Ureter (tissue), 1 donor: Measurements from ENCODE around the gene ATAD3A. TPM values are rescaled to one million over a fixed set of nuclear protein-coding genes. Genes with fewer than 3 reads are reported as not detected.
"Not testable (repeated sequence)": the region's sequence is repeated elsewhere in the genome, so short reads cannot be mapped to it uniquely, and the experiment has no call there.

Experiments
- DNase-seq: peaks from one replicate; pipeline ENCODE4 v3.0.0-alpha.2; 2020; ENCODE audit warnings: low spot score
- total RNA-seq: library from RNA; stranded (reverse); gene quantifications from one replicate; pipeline ENCODE4 v1.2.4, GENCODE V29; 2023
- donor health status: DM: yes; HTN: yes; CAD: no.

Gene ATAD3A
- total RNA-seq, 1 donor from 2014 or later, result 26.3 TPM

DNA sequence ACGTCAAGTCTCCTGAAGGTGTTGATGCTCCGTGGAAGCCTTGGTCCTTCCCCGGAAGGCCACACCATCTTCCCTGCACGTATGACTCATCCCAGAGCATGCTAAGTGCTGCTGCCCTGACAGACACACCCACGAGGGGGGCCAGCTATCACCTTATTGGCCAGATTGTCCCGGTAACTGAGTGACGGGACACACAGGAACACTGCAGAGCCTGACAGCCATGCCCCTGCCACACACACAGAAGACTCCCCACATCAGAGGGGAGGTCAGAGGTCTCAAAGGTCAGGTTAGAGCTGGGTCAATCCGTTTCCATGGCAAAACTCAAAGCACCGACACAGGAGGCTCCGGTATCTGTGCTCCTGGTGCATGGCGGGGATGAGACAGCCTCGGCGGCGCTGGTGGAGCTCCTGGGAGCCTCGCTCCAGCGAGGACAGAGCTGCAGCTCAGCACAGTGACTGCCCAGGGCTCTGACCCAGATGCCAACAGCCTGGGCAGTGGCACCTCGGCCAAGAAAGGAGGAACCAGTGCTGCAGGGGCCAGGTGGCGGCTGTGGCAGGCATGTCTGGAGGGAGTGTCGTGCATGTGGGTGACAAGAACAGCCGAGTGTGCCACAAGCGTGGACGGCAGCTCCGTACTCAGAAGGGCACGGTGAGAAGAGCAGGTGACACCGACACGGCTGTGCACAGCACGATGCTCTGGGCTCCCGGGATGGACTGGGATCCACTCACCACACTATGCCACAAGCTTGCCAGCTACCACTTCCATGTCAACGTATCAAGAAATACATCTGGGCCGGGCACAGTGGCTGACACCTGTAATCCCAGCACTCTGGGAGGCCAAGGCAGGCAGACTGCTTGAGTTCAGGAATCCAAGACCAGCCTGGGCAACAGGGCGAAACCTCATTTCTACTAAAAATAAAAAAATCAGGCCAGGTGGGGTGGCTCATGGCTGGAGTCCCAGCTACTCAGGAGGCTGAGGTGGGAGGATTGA, 43.3 kb downstream of the ATAD3A start:
- no peak for DNase-seq

DNA sequence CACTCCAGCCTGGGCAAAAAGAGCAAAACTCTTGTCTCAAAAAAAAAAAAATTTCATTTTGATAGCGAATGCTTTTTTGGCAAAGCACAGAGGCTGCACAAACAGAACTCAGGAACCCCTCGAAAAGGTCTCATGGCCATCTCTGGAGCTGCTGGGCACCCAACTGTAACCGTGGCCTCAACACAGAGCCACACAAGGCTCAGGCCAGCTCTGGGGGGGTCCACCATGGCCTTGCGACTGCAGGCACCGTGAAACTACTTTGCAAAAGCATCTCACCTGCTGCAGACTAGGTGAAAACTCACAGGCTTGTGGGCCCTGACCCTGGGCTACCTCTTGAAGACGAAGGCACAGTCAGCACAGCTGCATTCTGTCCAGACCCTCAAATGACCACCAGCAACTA, 44.5 kb downstream of the ATAD3A start:
- DNase-seq, result no peak

DNA sequence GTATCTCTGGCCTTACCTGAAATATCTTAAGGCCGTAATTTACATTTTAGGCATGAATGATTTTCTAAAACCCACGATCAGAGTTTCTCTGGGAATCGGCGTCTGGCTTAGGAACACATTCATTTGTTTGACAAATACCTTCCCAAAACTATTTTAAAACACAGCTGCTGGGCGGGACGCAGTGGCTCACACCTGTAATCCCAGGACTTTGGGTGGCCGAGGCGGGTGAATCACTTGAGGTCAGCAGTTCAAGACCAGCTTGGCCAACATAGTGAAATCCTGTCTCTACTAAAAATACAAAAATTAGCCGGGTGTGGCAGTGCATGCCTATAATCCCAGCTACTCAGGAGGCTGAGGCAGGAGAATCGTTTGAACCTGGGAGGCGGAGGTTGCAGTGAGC, 45.0 kb downstream of the ATAD3A start:
- not testable (repeated sequence) for DNase-seq

DNA sequence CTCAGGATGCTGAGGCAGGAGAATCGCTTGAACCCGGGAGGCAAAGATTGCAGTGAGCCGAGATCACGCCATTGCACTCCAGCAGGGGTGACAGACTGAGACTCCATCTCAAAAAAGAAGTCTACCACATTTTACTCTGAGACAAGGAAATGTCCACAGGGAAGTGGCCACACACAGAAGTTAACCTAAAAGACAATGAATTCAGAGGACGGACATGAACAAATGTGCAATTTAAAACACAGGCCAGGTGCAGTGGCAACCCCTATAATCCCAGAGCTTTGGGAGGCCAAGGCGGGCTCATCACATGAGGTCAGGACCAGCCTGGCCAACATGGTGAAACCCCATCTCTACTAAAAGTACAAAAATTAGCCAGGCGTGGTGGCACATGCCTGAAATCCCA, 45.7 kb downstream of the ATAD3A start:
- DNase-seq, result not testable (repeated sequence)

DNA sequence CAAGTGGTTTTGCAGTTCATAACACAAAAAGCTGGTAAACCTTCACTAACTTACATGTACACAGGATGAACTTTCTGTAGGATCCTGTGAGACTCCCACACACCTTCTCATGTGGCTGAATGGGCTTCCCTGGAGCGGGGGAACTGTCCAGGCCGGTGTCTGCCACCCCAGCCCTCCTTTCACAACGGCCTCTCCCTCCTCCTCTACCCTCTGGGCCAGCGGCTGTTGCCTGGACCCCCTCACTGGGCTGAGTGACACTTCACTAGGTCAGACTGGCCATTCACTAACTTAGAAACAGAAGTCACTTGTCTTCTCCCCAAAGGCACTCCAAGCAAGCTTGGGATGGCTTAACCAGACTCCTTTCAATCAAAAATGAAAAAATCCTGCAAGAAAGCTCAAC, 46.6 kb downstream of the ATAD3A start:
- no peak for DNase-seq

DNA sequence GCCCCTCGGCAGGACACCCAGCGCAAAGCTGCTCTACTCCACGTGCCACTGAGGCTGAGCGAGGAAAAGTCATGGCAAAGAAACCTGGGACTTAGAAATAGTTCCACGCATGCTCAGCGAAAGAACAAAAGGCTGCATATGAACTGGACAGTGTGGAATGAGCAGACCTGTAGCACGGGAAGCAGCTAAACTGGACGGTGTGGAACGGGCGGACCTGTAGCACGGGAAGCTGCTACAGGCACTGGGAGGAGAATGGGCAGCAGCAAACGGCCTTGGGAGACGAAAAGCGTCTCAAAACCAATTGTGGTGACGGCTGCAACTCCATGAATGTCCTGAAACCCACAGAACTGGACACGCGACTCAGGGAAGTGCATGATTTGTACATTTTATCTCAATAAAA, 47.1 kb downstream of the ATAD3A start:
- DNase-seq, result no peak

DNA sequence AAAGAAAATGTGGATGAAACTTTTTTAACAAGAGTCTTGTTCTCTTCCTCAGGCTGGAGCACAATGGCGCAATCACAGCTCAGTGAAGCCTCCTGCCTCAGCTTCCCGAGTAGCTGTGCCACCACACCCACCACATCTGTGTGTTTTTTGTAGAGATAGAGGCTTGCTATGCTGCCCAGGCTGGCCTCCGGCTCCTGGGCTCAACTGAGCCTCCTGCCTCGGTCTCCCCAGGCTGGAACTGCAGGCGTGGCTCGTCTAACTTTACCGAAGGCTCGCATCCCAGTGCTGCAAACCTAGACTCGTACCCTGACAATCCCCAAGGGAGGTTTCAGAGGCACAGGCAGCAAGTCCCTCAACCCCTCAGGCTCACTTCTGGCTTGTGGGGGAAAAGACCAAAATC, 48.2 kb downstream of the ATAD3A start:
- no peak for DNase-seq

DNA sequence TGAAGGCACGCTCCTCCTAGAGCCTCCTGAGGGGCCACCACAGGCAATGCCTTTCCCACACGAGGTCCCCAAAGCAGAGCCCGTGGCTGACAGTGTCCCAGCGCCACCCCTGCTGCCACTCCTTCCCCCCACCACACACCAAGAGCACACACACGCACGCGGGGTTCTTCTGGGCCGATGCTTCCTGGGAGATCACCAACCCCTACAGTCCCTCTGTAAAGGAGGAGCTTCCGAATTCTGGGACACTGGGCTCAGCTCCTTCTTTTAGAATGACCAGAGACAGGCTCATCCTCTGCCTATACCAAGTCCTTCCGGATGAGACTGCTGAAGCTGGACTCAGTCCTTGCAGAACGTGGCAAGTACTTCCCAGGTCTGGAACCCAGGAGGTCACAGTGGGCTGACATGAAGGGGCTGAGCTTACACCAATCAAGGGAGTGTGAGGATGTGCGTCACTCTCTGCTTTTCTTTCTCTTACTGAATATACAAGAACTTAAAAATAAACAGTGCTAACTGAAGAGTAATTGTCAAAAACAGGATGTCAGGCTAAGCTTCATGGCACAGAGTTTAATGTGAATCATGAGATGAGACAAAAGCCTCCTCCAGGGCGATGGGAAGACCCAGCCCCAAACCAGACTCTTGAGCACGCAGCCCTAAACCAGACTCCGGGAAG, 50.0 kb downstream of the ATAD3A start:
- no peak for DNase-seq

DNA sequence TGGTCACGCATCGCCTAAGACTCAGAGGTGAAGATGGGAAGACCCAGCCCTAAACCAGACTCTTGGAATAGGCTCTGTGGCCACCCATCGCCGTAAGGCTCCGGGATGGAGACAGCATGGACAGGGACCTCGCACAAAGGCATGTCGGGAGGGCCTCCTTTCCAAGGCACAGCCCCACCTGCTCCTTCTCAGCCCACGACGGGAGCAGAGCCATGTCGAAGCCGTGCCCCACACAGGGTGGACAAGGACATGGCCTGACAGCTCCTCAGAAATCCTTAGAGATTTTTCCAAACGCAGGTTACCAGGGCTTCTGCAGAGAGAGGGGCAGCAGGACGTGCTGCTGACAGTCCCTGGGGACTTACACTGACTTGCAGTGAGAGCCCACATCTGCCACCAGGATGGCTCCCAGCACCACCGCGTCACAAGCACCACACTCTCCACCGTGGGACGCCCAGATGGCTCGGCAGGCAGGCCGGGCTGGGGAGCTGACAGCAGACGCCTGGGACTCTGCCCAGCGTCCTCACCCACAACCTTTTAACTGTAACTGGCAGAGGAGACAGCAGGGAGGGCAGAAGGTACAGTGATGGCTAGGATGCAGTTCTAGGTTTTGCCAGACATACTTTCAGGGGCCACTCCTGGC, 50.7 kb downstream of the ATAD3A start:
- DNase-seq, result no peak

DNA sequence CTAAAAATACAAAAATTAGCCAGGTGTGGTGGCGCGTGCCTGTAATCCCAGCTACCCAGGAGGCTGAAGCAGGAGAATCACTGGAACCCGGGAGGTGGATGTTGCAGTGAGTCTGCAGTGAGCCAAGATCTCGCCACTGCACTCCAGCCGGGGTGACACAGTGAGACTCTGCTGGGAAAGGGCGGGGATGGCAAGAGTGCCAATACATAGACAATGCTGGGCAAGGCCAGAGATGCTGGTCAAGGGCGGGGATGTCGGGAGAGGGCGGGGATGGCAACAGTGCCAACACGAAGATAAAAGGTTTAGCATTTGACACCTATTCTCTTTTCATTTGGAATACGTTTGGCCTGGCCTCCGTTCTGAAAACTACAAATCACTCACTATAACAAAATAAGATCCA, 51.7 kb downstream of the ATAD3A start:
- DNase-seq, result no peak

DNA sequence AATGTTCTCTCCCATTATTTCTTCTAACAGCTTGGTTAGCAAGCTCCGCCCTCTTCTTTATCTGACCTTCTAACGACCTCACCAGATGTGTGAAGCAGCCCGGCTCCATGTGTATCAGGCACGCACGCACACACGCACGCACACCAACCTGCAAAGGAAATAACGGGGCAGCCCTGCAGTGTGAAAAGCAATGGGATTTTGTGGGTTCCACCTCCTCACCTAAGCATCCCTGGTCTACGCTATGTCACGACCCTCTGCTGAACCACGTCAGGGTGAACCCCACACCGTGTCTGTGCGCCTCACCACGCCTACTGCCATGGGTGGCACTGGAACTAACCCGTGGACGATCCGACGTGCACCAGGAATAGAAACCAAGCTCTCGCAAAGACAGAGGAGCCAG, 52.3 kb downstream of the ATAD3A start:
- no peak for DNase-seq

DNA sequence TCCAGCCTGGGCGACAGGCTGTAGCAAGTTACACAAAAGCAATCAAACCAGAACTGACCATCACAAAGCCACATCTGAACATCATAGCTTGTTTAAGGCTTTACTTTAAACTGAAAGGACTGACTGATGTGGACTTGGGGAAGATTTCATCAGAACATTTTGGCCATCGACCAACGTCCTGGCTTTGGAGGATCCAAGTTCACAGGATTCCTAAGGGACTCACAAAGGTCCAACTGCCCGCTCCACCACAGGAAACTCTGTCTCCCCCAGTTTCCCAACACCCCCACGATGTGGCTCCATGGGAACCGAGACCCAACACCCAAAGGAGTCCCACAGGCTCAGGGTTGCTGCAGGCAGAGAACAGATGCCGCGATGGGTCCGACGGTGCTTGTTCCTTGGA, 53.4 kb downstream of the ATAD3A start:
- no peak for DNase-seq

DNA sequence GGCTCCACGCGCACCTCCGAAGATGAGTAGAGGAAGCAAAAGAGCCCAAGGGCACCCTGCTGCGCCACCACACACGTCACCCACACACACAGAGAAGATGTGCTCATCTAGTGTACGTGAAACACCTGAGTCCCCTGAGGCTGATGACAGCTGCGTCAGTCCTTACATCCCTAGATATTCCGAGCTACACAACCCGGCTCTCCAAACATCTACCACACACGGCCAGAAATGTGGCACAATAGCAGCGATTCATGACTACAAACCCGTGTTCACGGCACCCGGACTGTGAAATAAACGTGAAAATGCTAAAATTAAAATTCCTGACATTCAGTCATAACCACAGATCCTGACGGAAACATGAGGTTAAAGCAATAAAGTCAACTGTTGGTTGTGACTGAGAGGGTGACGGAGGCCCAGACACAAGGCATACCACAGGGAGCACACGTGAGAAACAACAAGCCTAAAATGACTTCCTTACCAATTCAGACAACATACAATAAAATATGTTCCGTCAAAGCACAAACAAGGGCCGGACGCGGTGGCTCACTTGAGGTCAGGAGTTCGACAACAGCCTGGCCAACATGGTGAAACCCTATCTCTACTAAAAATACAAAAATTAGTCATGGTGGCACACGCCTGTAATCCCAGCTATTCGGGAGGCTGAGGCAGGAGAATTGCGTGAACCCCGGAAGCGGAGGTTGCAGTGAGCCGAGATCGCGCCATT, 55.4 kb downstream of the ATAD3A start:
- no peak for DNase-seq

DNA sequence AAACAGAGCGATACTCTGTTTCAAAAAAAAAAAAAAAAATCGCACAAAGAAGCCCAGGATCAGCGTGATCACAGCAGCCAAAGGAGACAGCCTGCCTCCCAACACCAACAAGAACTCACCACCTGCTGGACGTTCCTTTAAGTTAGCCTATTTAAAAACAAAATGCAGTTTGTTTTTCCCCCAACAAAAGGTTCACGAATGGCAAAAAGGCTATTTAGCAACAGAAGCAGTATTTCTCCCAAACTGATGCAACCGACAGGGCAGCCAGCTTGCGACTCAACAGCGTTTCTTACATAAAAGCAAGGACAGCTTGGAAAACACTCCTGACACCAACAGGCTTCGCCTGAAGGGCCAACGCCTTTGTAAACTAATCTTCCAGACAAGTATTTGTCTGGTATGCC, 55.9 kb downstream of the ATAD3A start:
- no peak for DNase-seq

DNA sequence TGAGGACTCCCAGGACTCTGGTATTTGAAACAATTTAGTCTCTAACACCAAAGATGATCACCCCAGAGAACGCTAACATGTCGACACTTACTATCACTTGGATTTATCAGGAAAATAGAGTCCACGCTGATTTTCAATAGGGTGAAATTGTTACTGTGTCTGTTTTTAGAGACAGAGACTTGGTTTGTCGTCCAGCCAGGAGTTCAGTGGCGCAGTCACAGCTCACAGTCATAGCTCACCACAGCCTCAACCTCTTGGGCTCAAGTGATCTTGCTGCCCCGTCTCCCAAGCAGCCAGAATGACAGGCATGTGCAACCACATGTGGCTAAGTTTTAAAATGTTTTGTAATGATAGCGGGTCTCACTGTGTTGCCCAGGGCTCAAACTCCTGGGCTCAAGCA, 57.4 kb downstream of the ATAD3A start:
- DNase-seq, result no peak

DNA sequence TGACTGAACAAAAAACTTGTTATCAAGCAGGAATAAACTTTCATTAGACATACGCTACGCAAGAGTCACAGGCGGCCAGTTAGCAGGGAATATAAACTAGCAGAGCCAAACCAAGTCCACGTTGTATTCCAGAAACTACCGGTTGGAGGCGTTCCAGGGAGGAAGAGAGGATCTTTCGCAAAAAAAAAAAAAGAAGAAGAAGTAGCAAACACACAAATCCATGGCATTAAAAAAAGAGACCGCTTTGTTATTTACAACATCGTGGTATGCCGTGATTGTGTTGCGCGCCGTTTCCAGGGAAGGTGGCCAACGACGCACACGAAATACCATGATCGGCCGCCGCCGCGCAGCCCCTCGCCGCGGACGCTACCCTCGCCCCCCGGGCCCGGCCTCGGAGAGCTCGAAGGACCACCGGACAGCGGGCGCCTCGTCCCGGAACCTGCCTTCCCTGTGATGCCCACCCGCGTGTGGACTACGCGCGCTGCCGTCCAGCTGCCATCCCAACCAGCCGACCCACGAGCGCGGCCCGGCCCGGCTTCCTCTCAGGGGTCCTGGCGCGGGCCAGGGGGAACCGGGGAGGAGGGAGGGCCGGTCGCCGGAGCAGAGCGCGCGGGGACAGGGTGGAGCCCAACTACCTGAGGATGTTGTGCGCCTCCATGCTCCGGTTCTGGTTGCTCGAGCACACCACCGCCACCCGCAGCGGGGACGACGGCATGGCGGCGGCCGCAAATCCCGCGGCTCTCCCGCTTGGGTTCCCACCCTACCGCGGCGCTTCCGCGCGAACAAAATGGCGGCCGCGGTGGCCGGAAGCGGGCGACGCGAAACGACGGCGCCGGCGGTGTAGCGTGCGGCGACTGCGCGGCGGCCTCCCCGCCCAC, 62.1 kb downstream of the ATAD3A start:
- no peak for DNase-seq

DNA sequence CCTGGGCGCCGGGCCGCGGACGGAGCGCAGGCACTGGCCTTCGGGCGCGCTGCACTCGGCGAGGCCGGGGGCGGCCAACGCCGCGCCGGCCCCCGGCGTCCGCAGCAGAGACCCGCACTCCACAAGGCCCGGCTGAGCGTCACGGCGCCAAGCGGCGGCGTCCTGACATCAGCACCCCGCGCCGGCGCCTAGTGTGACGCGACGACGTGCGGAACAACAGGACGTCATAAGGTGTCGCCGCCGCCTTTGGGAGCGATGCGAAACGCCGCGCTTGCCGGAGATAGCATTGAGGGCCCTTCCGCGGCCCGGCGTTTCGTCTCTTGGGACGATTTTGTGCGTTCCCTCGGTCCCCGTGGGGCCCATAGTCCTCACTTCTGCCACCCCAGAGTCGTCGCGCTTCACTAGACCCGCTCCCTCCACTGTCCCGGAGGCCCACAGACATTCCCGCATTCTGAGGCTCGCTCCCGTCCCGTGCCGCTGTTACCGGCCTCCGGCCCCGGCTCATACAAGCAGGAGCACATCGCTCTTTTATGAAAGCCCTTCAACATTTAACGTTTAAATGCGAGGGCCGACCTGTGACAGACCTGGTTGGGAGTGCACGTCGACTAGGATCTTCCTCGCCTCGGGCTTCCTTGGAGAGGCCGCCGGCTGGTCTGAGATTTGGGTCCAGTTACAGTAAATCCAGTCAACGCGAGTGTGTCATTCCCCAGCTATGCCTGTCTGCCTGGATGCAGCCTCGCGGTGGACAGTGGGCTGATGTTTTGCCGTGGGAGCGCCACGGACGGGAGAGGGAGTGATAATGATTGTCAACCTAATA, 63.0 kb downstream of the ATAD3A start, which contains the start of gene SSU72:
Gene SSU72 (minus strand): TSS at position 143 of the 817 bp plus-strand sequence. CDS start 306 bp downstream, outside the sequence.
- peak; percentile 92 for DNase-seq

DNA sequence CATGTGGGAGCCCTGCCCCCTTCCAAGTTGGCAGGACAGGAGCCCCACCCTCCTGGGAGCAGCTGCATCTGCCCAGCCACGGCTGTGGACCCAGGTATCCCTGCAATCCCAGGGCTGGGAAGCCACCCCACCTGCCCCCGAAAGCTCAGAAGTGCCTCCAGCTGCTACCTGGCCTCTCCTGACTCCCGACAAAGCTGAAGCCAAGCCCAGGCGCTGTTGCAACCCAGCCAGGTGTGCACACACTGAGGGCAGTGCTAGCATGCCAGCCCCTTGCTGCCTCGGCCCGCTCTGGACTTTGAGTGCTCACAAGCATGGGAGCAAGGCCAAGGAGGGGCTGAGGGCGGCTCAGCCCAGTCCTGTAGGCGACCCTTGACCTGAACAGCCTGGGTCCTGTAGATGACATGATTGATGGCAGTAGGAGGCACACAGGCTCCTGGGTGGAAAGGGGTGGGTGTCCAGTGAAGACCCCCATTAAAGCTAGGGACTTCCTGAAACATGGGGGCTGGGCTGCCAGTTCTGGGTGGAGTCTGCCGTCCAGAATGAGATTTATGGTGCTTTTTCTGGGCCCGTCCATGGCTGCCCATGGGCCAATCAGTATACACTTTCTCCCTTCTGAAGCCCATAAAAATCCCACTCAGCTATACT, 65.5 kb downstream of the ATAD3A start:
- DNase-seq, result no peak

DNA sequence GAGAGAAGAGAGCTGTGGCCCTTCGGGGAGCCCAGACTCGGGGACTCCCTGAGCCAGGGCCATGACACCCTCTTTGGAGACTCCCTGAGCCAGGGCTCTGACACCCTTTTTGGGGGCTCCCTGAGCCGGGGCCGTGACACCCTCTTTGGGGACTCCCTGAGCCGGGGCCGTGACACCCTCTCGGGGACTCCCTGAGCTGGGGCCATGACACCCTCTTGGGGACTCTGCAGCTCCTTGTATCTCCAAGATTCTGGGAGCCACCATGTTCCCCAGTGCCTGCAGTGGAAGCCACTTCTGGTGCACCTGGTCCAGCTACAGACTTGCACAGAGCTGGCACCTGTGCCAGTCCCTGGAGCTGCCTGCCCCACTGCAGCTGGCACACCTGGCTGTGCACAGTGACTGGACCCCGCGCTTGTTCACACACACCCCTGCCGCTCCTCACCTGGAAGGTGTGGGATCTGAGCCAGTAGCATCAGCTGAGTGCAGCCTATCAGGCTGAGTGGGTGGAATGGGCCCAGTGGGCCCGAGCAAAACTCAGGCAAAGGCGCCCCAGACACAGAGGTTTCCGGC, 66.5 kb downstream of the ATAD3A start:
- DNase-seq, result no peak
